ENCODE data around the gene MVB12B. TPM values are rescaled to one million over a fixed set of nuclear protein-coding genes. Genes with fewer than 3 reads are reported as not detected.

The MVB12B gene
- polyA plus RNA-seq, 1 experiment = 4.4 TPM

DNA sequence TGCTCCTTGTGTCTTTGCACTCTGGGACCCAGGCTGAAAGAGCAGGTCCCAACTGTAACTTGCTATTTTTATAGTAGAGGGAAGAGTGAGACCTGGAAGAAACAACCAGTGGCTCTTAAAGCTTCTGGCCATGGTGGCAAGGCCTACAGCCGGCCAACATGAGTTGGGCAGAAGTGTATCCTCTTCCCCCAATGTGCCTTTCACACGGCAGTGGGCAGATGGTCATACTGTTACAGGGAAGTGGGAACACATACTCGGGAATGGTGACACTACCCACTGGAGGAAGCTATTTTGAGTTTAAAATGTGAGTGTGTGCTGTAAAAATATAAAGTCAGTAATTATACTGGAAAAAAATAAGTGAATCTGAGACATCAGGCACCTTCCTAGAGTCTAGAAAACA, 116.0 kb downstream of the MVB12B start:
- no peak overlapping the region for H3K4me3 ChIP-seq (ENCODE audit: low read depth, low read length)
- POLR2A ChIA-PET = no interaction called here
- no peak overlapping the region for H3K27ac ChIP-seq (ENCODE audit: low read depth, low read length)
- DNase-seq (ENCODE audit: low read depth, low spot score) = no peak
- CTCF ChIA-PET = no interaction called here
- TF ChIP-seq CTCF (IDR thresholded peaks at IDR 0.05; ENCODE audit: low read depth, low read length) = no peak
- H3K9me3 ChIP-seq (ENCODE audit: control insufficient read depth, insufficient read depth, low read length) = no peaks in the 10 kb centered on the region; the same call in 1 of the 2 replicates
- H3K27me3 ChIP-seq (ENCODE audit: control insufficient read depth, insufficient read depth, low read length) = no peaks in the 10 kb centered on the region

DNA sequence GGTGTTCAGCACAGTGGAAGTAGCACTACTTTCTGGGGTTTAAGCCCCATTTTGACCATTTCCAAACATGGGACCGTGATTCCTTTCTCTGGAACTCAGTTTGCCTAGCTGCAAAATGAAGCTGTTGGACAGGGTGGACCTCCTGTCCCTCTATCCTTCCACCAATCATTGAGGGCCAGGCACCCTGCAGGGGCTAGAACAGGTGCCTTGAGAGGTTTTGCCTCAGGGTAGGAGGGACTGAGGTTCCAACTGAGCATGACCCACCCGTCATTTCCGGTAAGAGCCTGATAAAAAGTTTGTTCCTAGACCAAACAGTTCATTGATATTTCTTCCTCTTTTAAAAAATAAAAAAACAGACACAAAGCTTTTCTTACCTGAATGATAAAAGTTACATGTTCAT, 116.5 kb downstream of the MVB12B start:
- no peak for TF ChIP-seq CTCF (IDR thresholded peaks at IDR 0.05; ENCODE audit: low read depth, low read length)
- Histone ChIP-seq H3K27ac (ENCODE audit: low read depth, low read length) (no peak overlapping the region), H3K9me3 (ENCODE audit: control insufficient read depth, insufficient read depth, low read length) (no peaks in the 10 kb centered on the region; the same call in 1 of the 2 replicates), H3K4me3 (ENCODE audit: low read depth, low read length) (no peak overlapping the region), H3K27me3 (ENCODE audit: control insufficient read depth, insufficient read depth, low read length) (no peaks in the 10 kb centered on the region)
- ChIA-PET POLR2A (no interaction called here), CTCF (no interaction called here)
- no peak for DNase-seq (ENCODE audit: low read depth, low spot score)

DNA sequence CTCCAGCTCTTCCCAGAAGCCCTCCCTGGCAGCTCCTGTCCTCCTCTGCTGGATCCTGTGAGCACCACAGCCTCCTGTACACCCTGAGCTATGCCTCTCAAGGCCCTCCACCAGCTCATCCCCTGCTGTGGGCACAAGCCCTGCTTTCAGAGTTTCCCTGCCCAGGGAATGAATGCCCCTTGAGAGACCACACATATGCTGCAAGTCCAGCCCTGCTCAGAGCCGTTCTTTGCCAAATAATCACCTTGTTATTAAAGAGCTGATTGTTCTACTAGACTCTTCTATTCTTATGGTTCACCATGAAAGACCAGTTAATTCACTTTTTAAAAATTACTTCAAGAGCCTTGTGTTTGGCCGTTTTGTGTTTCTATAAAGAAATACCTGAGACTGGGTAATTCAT, 121.5 kb downstream of the MVB12B start:
- no peaks in the 10 kb centered on the region for H3K27me3 ChIP-seq (ENCODE audit: control insufficient read depth, insufficient read depth, low read length)
- ChIA-PET POLR2A (no interaction called here), CTCF (interaction anchor here (1.0 to 1.3 kb wide), 3 partner anchors 43 to 52 kb away, joined by 3 to 6 read pairs (median 5); no protein-coding TSS in a partner anchor)
- H3K27ac ChIP-seq (ENCODE audit: low read depth, low read length) = no peak overlapping the region
- DNase-seq (ENCODE audit: low read depth, low spot score) = no peak
- TF ChIP-seq CTCF (IDR thresholded peaks at IDR 0.05; ENCODE audit: low read depth, low read length) = no peak
- no peaks in the 10 kb centered on the region for H3K9me3 ChIP-seq (ENCODE audit: control insufficient read depth, insufficient read depth, low read length)
- no peak overlapping the region for H3K4me3 ChIP-seq (ENCODE audit: low read depth, low read length)

GRCh38 chr9:126448865-126449577, 122.4 kb downstream of the MVB12B start:
- ChIA-PET POLR2A (no interaction called here), CTCF (interaction anchor here (1.0 kb wide), 1 partner anchor 42 kb away, joined by 5 read pairs; no protein-coding TSS in a partner anchor)
- no peak overlapping the region for H3K27ac ChIP-seq (ENCODE audit: low read depth, low read length)
- DNase-seq (ENCODE audit: low read depth, low spot score) = no peak
- H3K27me3 ChIP-seq (ENCODE audit: control insufficient read depth, insufficient read depth, low read length) = no peaks in the 10 kb centered on the region
- no peak for TF ChIP-seq CTCF (IDR thresholded peaks at IDR 0.05; ENCODE audit: low read depth, low read length)
- H3K9me3 ChIP-seq (ENCODE audit: control insufficient read depth, insufficient read depth, low read length) = no peaks in the 10 kb centered on the region
- no peak overlapping the region for H3K4me3 ChIP-seq (ENCODE audit: low read depth, low read length)

Measured in AG04450 (cell line).